ENCODE measurements around the gene RASAL3. TPM values are rescaled to one million over a fixed set of nuclear protein-coding genes. Genes with fewer than 3 reads are reported as not detected.

Gene RASAL3
- 4.4 TPM for total RNA-seq

GRCh38 chr19:15464394-15465385, at the start of gene RASAL3:
TSS of gene RASAL3 (minus strand) at chr19:15464544. CDS start at chr19:15464358, 186 bp downstream.
- H3K27ac ChIP-seq: no peak within 1 kb of the TSS
- H3K4me1 ChIP-seq: peaks cover 0 to 4% of the 10 kb centered on the region in 2 donors
- no peaks in the 10 kb centered on the region for H3K36me3 ChIP-seq
- H3K9me3 ChIP-seq: no peaks in the 10 kb centered on the region
- intact Hi-C loops (cut with DNase I): no loop called here
- H3K4me3 ChIP-seq: peak within 1 kb of the TSS; percentile 30 to 50
- no peak for DNase-seq (ENCODE audit: low spot score in 2 of 2)
- peaks cover 8% of the 10 kb centered on the region for H3K27me3 ChIP-seq
- TF ChIP-seq CTCF (IDR thresholded peaks at IDR 0.05): no peak

- no peak for TF ChIP-seq CTCF (IDR thresholded peaks at IDR 0.05)
- H3K4me3 ChIP-seq: no peak overlapping the region
- intact Hi-C loops (cut with DNase I): no loop called here
- no peak for DNase-seq (ENCODE audit: low spot score in 2 of 2)
- no peaks in the 10 kb centered on the region for H3K4me1 ChIP-seq
- H3K36me3 ChIP-seq: no peaks in the 10 kb centered on the region
- peaks cover 0 to 10% of the 10 kb centered on the region in 2 donors for H3K9me3 ChIP-seq
- no peaks in the 10 kb centered on the region for H3K27me3 ChIP-seq
- H3K27ac ChIP-seq: no peak overlapping the region
Measured at GRCh38 chr19:15511671-15512424, 47.5 kb upstream of the RASAL3 start.

- TF ChIP-seq CTCF (IDR thresholded peaks at IDR 0.05): no peak
- Histone ChIP-seq H3K4me1 (no peaks in the 10 kb centered on the region), H3K4me3 (peak within 1 kb of the TSS in 1 of 2 donors; percentile 44), H3K27me3 (no peaks in the 10 kb centered on the region), H3K9me3 (no peaks in the 10 kb centered on the region), H3K27ac (no peak within 1 kb of the TSS), H3K36me3 (no peaks in the 10 kb centered on the region)
- no peak for DNase-seq (ENCODE audit: low spot score in 2 of 2)
- intact Hi-C loops (cut with DNase I): no loop called here
Measured at GRCh38 chr19:15508035-15508710, 43.8 kb upstream of the RASAL3 start, which contains the start of gene CYP4F22. TSS of gene CYP4F22 (plus strand) at chr19:15508525. CDS start at chr19:15525337, 16,812 bp downstream.

GRCh38 chr19:15507068-15508034, 43.0 kb upstream of the RASAL3 start:
- TF ChIP-seq CTCF (IDR thresholded peaks at IDR 0.05): no peak
- H3K9me3 ChIP-seq: no peaks in the 10 kb centered on the region
- H3K27ac ChIP-seq: no peak overlapping the region
- no peaks in the 10 kb centered on the region for H3K36me3 ChIP-seq
- intact Hi-C loops (cut with DNase I): no loop called here
- no peaks in the 10 kb centered on the region for H3K4me1 ChIP-seq
- H3K4me3 ChIP-seq: no peak overlapping the region
- no peaks in the 10 kb centered on the region for H3K27me3 ChIP-seq
- DNase-seq (ENCODE audit: low spot score in 2 of 2): no peak
